GM19395 (cell line): Measurements from ENCODE around the gene RPS6KB2.
"Not testable (repeated sequence)": the region's sequence is repeated elsewhere in the genome, so short reads cannot be mapped to it uniquely, and the experiment has no call there.

Experiments used
- ATAC-seq: cut with Tn5 transposase; IDR thresholded peaks from one replicate; pipeline ENCODE4 v1.9.1; 2021; ENCODE audit warnings: mild to moderate bottlenecking, moderate library complexity; ENCODE audit not compliant: unreplicated experiment

Gene RPS6KB2

DNA sequence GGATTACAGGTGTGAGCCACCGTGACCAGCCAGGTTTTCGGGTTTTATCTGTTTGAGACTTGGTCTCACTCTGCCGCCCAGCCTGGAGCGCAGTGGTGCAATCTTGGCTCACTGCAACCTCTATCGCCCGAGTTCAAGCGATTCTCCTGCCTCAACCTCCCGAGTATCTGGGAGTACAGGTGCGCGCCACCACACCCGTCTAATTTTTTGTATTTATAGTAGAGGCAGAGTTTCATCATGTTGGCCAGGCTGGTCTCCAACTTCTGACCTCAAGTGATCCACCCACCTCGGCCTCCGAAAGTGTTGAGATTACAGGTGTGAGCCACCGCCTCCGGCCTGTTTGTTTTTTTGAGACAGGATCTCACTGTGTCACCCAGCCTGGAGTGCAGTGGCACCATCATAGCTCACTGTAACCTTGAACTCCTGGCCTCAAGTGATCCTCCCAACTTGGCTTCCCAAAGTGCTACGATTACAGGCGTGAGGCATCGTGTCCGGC, 882 bp upstream of the RPS6KB2 start:
- ATAC-seq = not testable (repeated sequence)

DNA sequence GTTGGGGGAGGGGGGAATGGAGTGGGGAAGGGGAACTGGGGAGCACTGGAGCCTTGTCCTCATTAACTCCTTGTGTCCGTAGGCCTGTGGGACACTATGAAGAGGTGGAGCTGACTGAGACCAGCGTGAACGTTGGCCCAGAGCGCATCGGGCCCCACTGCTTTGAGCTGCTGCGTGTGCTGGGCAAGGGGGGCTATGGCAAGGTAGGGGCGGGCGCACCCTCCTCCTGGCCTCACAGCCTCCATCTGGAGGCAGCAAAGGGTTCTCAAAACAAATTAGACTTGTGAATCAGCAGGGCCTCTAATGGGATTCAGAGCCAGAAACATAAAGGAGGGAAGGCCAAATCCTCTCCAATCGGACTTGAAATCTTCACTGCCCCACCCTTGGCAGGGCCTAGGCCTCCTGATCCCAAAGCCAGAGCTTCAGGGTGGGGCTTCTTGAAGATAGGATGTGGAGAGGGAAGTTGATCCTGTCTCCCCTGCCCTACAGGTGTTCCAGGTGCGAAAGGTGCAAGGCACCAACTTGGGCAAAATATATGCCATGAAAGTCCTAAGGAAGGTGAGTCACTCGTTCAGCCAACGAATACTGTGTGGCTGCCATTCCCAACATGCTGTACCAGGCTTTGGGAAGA, 859 bp downstream of the RPS6KB2 start:
- ATAC-seq = no peak

DNA sequence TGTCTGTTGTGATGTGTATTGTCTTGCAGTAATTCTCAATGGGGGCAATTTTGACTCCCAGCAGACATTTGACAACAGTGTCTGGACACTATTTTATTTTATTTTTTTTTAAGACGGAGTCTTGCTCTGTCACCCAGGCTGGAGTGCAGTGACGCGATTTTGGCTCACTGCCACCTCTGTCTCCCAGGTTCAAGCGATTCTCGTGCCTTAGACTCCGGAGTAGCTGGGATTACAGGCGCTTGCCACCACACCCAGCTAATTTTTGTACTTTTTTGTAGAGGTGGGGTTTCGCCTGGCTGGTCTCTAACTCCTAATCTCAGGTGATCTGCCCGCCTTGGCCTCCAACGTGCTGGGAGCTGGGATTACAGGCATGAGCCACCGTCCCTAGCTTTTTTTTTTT, 1.4 kb downstream of the RPS6KB2 start:
- no peak for ATAC-seq

DNA sequence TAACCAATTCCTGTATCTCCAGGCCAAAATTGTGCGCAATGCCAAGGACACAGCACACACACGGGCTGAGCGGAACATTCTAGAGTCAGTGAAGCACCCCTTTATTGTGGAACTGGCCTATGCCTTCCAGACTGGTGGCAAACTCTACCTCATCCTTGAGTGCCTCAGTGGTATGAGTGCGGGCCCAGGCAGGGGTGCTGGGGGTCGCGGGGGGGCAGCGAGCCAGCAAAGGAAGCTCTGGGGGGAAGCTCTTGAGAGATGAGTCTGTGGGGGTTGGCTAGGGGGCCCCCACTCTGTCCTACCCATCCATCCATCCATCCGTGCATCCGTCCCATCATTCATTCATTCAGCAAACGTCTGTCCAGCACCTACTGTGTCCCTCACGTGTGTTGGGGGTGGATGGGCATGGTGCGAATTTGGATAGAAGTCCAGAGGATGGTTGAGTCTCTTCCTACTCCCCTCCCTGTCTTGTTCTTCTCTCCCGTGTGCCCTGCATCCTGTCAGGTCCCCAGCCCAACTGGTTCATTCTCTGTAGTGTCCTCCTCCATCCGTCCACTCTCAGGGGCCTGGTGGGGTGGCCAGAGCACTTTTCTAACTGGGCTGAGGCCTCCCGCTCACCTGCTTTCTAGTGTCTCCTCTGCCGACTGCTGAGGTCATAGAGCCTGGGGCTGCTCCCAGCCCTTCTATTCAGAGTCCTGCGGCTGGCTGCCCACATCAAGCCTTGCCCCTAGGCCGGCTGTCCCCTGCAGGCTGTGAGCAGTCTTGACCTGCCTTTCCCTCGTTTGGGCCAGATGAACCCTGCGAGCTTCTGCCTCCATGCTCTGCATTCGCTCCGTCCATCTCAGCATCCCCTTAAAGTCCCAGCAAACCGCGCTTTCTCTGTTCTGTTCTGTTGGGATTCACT, 3.3 kb downstream of the RPS6KB2 start:
- no peak for ATAC-seq

DNA sequence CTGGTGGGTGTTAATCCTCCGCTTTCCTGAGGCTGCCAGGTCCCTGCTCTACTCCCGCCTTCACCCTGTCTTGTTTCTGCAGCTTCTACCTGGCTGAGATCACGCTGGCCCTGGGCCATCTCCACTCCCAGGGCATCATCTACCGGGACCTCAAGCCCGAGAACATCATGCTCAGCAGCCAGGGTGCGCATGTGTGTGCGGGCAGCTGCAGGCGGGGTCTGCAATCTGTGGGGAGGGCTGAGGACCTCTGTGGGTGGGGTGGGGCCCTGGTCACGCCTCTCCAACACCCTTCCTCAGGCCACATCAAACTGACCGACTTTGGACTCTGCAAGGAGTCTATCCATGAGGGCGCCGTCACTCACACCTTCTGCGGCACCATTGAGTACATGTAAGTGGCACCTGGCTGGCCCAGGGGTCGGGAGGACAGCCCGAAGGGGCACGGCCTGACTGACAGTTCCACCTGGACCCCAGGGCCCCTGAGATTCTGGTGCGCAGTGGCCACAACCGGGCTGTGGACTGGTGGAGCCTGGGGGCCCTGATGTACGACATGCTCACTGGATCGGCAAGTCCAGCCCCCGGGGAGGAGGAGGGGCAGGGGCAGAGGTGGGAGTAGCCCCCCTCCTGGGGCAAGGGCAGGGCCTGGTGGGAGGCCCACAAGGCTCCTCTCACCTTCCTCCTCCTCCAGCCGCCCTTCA, 4.5 kb downstream of the RPS6KB2 start:
- no peak for ATAC-seq

DNA sequence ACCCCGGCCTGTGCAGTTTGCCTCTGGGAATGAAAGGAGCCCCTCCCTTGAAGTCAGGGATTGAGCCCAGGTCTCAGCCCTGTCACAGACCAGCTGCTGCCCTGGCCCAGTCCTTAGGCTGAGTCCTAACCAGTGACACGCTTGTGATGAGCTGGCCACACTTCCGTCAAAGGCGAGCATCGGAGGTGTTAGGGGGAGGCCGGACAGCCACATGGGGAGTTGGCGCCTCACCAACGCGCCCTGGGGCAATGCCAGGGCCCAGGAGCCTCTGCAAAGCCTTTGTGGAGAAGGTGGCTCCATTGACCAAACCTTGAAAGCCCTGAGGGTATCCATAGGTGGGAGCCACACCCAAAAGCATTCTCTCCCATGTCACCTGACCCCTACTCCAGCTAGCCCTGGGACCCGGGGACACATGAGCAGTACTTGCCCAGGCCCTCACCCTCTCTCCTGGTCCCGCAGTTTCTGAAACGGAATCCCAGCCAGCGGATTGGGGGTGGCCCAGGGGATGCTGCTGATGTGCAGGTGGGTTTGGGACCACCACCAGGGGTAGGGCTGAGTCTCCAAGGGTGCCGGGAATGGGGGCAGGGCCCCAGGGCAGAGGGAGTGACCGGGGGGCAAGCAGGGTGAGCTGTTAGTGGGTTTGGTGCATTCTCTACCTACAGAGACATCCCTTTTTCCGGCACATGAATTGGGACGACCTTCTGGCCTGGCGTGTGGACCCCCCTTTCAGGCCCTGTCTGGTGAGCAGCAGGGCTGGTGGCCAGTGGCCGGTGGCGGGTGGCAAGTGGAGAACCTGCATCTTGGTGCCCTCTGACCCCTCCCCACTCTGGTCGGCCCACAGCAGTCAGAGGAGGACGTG, 5.5 kb downstream of the RPS6KB2 start:
- no peak for ATAC-seq

DNA sequence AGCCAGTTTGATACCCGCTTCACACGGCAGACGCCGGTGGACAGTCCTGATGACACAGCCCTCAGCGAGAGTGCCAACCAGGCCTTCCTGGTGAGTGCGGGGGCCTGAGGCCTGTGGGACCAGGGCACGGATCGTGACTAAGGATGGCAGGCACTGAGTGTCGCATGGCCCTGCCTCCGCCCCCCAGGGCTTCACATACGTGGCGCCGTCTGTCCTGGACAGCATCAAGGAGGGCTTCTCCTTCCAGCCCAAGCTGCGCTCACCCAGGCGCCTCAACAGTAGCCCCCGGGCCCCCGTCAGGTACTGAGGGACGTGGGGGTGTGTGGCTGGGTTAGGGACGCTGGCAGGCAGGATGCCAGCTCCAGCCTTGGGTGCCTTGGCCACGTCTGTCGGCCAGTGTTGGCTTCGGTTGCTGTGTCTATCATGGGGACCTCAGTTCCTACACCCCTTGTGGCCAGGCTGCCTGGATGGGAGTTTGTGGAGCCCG, 6.1 kb downstream of the RPS6KB2 start:
- ATAC-seq = no peak

DNA sequence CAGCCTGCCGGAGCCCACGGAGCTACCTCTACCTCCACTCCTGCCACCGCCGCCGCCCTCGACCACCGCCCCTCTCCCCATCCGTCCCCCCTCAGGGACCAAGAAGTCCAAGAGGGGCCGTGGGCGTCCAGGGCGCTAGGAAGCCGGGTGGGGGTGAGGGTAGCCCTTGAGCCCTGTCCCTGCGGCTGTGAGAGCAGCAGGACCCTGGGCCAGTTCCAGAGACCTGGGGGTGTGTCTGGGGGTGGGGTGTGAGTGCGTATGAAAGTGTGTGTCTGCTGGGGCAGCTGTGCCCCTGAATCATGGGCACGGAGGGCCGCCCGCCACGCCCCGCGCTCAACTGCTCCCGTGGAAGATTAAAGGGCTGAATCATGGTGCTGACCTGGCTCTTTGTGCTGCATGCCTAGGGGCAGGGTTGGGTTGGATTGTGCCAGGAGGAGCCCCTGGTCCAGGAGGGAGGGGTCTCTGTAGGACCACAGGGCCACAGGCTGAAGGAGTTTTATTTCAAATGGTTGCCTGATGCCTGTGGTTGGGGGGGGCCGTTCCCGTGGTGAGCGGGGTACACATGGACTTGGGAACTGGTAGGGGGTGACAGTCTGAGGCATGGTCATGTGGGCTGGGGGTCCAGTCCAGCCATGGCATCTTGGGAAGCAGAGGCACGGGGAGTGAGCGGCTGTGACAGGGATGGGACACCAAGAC, 6.9 kb downstream of the RPS6KB2 start:
- ATAC-seq = no peak

DNA sequence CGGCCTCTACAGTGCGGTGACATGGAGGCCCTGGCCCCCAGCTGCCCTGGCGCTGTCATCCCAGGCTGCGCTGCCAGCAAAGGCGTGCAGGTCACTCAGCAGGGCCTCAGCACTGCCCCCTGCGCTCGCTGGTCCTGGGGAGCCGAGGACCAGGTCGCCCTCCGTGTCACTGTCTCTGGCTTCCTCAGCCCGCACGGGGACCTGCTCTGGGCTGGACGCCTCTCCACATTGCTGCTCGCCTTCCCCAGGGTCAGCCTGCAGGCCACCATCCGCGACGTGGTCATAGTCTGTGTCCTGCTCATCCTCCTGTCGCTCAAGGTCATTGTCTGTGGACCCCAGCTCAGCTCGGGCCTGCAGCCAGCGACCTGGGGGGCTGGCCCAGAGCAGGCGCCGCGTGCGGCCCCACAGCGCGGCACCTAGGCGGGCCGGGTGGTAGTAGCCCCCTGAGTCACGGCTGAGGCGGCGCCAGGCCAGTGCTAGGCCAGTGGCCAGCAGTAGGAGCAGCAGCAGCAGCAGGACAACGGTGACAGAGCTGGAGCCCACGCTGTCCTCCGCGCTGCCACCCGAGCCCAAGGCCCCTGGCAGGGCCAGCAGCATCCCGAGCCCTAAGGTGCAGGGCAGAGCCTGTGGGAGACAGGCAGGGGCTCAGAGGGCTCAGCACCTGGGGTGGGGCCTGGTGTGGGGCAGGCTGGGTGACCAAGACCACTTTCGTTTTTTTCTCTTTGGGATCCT, 7.6 kb downstream of the RPS6KB2 start:
- no peak for ATAC-seq

DNA sequence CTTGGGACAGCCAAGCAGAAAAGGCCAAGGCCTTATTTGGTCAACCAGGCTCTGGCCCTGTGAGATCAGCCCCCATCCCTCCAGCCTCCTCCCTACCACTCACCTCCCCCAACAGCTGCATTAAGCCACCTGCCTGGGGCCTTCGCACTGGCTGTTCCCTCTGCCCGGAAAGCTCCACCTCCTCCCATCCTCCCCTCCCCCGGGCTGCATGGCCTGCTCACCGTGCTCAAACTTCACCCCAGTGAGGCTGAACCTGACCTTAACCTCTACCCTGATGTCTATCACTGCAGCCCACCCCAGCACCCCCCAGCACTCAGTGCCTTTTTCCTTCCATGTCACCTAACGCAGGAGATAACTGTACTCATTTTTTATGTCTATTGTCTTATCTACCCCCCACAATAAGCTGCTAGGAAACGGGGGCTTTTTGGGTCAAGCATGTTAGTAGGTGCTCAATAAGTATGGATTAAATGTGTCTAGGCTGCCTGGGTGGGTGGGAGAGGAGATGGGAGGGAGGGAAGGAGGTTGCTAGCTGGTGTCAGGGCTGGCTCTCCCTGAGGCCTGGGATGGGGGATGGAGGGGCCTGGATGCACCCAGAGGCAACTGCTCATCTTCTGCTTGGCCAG, 8.3 kb downstream of the RPS6KB2 start:
- peak; percentile 45 for ATAC-seq

DNA sequence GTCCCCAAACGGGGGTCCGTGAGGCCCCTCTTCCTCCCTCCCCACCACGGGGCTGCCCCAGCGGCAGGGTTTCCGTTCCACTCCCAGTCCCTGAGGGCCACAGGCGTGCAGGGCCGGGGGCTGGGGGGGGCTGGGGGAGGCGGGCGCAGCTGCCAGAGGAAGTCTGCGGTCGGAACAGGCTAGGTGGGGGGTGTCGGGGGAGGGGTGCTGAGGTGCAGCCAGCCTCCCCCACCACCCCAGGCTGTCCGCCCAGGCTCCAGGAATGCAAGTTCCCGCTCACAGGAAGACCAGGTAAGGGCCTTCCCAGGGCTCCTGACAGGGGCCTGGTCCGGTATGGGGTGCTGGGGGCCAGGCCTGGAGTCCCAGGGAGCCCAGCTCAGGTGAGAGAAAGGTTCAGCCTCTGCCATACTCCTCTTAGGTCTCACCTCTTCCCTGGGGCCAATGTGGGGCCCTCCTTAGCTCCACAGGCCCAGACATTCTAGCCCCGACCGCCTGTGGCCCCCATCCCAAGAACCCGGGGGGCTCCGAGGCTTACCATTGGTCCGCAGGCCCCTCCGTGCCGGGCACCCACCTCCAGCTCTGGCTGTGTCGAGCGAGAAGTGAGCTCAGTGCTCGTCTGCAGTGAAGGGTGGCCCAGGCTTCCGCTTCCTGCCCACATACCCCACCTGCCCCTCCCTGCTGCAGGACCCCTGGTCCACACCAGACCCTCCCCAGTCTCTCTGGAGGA, 9.0 kb downstream of the RPS6KB2 start, which contains the start of gene PTPRCAP:
Gene PTPRCAP (minus strand): TSS at position 601 of the 727 bp plus-strand sequence. CDS start 63 bp downstream, at position 538.
- no peak for ATAC-seq

DNA sequence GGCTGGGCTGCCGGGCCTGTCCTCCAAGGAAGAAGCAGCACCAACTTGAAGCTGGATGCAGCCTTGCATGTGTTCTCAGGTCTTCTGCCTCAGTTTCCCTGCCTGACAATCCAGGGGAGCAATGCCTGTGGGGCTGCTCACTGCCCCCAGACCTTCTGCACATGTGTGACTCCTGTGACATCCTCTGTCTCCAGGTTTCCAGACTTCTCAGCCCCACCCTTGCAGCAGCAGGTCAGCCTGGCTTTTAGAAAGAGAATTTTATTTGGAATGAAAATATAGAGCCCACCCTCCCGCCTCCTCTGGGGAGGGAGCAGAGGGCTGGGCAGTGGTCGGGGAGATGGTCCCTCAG, 9.5 kb downstream of the RPS6KB2 start:
- no peak for ATAC-seq

DNA sequence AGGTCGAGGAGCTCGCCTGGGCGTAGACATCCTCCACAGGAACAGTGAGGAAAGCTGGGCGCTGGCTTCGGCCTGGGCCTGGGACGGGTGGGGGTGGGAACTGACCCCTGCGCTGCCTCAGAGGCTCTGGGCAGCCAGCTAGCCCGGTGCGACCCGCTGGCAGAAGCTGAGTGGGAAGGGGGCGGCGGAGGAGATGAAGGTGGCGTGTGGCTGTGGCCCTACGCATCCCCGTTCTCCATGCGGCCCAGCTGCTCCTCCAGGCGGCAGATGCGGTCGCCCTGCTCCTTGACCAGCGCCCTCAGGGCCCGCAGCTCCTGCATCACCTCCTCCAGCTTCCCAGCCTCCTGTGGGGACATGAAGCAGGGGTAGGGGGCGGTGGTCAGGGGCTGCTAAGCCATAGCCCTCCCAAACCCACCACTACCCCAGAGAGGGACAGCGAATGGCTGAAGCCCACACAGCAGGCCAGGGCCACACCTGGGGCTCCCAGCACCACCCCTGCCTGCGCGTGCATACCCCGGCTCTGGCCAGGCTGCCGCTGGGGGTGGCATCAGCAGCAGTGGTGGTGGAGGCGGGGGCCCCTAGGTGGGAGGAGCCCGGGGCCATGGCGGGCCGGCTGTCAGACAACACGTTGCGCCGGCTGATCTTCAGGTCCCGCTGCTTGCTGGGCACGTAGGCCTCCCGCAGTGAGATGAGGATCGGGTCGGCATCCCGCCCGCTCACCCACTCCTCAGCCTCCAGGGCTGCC, 10.0 kb downstream of the RPS6KB2 start:
- no peak for ATAC-seq

DNA sequence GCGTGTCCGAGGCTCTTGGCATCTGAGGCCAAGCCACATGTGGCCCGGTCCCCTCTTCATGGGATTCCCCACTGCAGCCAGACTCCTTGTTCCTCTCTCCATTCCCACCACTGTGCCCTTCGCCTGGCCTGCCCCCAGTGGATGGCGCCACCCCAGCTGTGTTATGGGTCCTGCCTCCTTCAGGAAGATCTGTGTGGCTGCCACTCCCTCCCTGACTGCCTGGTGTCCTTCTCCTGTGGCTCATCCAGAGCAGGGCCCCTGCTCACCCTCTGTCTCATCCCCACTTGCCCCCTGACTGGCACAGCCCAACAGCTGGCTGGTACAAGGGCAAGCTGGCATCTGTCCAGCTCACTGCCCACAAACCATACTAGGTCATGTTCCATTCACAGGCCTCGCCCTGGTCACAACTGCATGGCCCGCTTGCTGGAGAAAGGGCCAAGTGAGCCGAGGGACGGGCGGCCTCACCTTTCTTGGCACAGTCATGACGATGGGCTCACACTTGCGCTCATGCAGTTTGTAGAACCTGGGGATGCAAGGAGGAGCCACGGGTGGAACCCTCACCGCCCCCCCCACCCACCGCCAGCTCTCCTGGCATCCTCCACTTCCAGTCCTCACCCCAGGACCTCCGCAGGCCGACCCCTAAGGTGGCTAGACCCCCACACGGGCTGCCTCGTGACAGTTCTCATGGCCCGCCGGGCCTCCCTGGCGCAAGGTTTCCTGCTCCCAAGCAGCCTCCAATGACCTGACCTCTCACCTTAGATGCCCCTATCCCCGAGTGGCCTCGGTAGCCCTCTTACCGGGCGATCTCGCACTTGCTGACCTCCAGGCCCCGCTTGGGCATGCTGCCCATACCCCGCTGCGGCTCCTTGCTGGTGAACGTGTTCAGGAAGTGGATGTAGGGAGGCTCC, 11.3 kb downstream of the RPS6KB2 start:
- no peak for ATAC-seq

DNA sequence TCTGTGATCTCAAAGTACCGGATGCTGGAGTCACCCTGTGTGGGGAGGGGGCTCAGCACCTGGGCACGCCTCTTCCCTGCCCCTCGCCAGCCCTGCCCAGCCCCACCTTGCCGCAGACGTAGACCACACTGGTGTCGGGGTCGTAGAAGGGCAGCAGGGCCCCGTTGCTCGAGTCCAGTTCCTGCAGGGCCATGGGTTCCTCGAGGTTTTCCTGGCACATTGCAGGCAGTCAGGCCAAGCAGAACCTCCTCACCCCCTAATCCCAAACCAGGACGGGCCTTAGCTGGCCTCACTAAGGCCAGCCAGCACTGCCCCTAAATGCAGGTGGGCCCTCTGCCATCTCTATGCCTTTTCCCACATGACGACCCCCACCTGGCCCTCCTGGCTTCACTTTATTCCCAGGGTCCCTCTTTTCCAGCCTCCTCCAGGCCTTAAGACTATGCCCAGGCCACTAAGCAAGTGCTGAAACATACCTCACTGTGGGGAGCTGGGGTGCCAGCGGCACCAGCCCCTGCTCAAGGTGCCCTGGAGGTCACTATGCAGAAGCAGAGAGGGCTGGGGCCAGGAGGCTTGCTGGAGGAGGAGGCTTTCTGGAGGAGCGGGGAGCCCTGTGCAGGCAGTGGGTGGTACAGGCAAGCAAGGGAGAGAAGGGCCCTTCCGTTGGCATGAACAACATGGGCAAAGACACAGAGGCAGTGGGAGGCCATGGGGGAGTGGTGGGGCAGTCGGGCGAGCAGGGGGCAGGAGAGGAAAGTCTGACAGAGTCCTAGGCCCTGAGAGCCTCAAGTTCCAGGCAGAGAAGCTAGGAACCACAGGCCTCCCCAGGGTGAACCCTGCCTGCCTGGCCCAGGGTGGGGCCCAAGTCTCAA, 12.2 kb downstream of the RPS6KB2 start:
- ATAC-seq = no peak
